Stimulated activated CD4-positive, alpha-beta T cell treated with anti-CD3 and anti-CD28 coated beads, Interleukin-1b, Interleukin-23, amount 100 ng/mL, for 4 hours (primary cell): ENCODE results near the gene GMDS.
"Not testable (repeated sequence)": the region's sequence is repeated elsewhere in the genome, so short reads cannot be mapped to it uniquely, and the experiment has no call there.

Experiments used
- DNase-seq, 2 donors: peaks; one replicate each; pipeline ENCODE4 v3.0.0-alpha.2; 2020; ENCODE audit warnings: low read depth in 2 of 2

The GMDS gene

DNA sequence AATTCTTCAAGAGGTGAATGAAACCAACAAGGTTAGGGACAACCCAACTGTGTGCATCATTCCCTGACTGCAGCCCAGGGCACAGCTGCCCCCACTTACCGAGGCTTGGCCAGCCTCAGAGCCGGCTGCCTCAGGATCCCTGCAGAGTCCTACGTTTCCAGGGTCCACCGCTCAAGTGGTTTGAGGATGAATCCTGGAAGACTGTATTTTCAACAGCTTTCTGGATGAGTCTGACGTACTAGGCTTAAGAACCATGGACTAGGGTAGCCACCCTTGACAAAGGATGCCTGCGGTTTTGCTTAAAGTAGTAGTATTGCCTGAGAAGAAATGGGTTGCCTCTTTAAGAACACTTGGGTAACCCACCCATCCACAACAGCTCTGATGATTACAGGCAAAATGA is 534.3 kb downstream of the GMDS start:
- no peak for DNase-seq

GRCh38 chr6:1709234-1709641 is 536.2 kb downstream of the GMDS start:
- no peak for DNase-seq

GRCh38 chr6:1708820-1709219 is 536.6 kb downstream of the GMDS start:
- no peak for DNase-seq

DNA sequence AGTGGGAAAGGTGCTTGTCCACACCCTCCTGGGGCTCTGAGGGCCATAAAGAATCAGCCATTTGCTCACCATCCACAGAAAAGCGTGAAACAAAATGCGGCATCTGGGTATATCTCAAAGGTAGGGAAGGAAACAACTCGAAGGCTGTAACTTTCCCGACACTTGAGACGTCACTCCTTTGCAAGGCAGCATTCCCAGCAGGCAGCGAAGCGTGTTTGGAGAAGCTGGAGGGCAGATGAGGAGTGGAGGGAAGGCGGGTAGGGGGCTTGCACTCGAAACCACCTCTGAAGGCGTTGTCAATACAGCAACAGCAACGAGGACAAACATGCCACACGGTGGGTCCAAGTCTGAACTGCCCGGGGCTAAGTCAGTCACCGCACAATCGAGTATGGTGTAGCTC is 537.3 kb downstream of the GMDS start:
- DNase-seq, result no peak

- no peak for DNase-seq
These were observed 539.8 kb downstream of the GMDS start for GRCh38 chr6:1705630-1706029.

DNA sequence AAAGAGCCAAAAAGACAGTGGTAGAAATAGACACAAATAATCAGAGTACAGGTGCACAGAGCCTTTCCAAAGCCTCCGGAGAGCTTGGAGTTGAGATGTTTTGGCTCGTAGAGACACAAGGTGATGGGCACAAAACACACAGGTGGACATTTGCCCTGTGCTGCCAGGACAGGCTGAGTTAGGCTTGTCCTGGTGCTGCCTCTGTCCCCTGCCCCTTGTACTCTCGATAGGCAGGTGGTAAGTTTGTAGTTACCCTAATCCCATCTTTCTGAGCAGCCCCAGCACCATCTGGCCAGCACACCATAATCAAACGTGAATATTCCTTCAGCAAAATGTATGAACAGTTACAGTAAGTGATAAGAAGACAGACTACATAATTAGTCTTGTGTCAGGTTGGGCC is 540.2 kb downstream of the GMDS start:
- DNase-seq, result no peak

GRCh38 chr6:1704711-1705110 is 540.7 kb downstream of the GMDS start:
- no peak for DNase-seq

- no peak for DNase-seq
These were observed 541.5 kb downstream of the GMDS start for GRCh38 chr6:1703923-1704322.

GRCh38 chr6:1703091-1703855 is 542.1 kb downstream of the GMDS start:
- DNase-seq, result no peak

GRCh38 chr6:1702580-1703051 is 542.8 kb downstream of the GMDS start:
- no peak for DNase-seq

DNA sequence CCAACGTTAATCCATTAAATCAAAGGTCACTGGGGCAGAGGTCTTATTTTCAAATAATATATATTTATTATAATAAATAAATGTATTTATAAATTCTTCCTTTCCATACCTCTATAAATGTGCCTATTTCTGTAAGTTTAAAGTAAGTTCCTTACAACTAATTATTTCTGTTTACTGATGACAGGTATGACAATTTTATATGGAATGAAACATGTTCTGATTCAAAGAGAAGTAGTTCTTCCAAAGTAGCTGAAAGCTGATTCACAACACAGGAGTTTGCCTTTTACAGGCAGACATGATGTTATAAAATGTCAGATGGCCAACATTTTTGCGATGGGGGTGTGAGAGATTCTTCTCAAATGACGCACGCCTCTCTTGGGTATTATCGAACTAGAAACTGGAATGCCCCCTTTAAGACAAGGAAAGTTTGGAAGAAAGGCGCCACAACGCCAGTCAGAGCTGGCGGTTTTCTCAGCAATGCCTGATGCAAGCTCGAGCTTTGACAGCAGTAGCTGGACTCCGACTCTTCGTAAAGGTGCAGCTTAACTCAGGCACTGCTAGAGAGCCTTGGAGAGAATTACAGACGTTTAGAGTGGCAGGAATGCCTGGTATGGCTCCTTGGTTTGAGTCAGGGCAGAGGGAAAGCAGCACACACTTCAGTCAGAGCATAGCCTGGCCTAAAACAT is 543.6 kb downstream of the GMDS start:
- DNase-seq, result no peak

DNA sequence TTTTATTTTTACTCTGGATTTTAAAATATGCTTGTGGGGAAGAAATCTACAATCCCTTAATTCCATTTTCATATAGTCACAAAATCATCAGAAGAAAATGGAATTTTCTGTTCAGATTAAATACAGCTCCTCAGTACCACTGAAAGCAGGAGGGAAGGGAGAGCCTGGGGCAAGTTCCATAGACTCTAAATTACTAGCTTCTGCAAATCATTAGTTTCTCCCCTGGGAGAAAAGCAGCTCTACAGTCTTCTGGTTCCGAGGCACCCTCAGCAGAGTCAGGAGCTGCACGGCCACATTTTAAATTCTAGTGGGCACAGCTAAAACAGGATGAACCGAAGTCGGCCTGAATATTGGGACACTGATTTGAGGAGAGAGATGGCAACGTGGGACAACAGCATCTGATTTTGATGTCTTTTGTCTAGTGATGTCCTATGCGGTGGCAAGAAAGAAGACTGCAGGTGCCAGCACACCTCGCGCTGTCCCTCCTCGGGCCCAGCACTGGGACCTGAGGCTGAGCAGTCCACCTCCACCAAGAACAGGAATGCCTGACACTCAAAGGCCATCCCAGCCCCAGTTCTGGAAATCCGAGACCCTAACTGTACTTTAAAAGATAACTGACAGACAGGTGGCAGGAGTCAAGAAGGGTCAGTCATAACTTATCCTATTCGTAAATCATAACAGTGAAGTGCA is 545.0 kb downstream of the GMDS start:
- no peak for DNase-seq

DNA sequence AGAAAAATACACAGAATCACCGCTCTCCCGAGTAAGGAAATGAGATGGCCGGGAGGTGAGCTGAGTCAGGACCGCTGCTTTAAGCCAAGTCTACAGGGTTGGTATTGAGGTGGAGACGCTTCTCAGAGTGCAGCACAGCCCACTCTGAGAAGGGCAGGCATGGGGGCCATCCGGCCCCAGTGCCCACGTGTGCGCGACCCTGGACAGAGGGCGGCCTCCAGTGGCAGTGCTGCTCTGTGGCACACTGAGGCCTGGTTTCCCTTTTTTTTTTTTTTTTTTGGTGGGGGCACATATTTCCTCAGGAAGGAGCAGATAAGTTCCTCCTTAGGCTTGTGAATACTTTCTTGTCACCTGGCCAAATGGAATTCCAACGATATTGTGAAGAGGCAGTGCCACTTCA is 546.9 kb downstream of the GMDS start:
- DNase-seq, result no peak

- DNase-seq, result no peak
These were observed 547.6 kb downstream of the GMDS start for GRCh38 chr6:1697688-1698351.

DNA sequence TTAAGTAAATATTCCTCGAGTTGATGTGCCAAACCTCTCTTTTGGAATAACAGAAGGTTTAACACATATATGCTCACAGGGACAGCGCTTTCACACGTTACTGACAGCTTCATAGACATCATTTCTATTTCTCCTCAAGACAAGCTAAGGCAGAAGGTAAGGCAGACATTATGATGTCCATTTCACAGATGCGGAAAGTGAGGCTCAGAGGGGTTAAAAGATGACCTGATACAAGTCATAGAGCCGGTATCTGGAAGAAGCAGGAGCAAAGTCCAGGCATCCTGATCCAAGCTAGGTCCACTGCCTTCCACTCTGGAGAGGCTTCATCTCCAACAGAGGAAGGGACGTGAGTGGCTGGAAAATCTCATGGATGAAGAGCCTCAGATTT is 548.9 kb downstream of the GMDS start:
- no peak for DNase-seq

DNA sequence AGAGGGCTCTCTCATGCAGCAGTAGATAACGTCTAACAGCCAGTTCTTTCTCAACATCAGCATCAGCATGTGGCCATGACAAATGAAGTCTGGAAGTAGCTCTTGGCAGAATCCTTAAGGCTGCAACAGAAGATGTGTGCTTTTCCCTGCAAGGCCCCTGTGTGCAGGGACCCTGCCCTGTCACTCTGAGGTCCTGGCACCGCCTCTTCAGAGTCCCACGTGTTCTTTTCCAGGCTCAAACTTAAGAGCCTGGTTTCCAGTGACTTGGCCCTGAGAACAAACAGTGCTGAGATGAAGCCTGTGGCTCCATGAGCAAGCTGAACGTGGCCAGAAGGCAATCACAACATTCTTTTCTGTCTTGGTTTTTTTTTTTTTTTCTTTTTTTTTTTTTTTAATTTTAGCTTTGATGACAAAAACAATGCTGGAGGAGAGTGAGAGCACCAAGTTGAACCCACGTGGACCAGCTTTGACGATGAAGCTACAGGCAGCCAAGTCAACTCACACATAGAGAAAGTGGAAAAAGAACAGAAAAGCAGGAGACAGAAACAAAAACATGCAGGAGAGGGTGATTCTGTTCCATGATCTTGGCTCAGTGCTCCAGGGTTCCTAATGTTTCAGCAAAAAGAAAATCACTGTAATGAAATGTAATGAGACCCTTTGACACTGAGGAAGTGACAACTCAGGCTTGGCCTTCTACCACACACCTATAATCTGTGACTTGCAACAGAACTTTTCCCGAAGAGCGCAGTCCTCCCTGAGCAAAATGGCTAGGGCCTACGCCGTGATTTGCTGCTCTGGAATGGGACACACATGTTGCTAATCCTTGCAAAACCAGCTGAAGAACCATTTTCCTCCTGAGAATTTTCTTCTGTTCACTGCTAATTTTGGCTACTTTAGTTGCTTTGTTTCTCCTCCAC is 549.6 kb downstream of the GMDS start:
- no peak for DNase-seq

DNA sequence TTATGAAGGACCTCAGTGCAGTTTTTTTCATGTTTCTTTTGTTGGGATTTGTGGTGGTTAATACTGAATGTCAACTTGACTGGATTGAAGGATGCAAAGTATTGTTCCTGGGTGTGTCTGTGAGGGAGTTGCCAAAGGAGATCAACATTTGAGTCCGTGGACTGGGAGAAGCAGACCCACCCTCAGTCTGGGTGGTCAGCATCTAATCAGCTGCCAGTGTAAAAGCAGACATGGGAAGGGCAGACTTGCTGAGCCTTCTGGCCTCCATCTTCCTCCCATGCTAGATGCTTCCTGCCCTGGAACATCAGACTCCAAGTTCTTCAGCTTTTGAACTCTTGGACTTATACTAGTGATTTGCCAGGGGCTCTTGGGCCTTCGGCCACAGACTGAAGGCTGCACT is 553.6 kb downstream of the GMDS start:
- DNase-seq, result not testable (repeated sequence)

DNA sequence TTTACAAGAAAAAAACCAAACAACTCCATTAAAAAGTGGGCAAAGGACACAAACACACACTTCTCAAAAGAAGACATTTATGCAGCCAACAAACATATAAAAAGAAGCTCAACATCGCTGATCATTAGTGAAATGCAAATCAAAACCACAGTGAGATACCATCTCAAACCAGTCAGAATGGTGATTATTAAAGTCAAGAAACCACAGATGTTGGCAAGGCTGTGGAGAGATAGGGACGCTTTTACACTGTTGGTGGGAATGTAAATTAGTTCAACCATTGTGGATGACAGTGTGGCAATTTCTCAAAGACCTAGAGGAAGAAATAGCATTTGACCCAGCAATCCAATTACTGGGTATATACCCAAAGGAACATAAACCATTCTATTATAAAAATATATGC is 554.7 kb downstream of the GMDS start:
- not testable (repeated sequence) for DNase-seq

DNA sequence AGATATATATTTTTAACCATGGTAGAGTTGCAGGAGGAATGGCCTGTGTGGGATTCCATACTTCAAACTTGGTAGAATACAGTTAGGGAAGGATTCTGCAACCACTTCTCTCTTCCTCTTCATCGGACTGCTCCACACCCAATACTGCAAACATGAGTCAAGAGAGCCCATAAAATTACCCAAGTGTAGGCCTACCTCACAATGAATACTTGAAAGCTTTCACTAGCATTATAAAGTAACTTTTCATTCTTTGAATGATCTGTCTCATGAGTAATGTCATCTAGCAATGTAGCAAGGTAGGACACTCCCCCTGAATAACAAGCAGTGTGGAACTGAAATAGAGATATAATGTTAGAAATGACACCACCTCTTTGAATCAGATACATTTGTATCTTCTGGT is 556.3 kb downstream of the GMDS start:
- no peak for DNase-seq

DNA sequence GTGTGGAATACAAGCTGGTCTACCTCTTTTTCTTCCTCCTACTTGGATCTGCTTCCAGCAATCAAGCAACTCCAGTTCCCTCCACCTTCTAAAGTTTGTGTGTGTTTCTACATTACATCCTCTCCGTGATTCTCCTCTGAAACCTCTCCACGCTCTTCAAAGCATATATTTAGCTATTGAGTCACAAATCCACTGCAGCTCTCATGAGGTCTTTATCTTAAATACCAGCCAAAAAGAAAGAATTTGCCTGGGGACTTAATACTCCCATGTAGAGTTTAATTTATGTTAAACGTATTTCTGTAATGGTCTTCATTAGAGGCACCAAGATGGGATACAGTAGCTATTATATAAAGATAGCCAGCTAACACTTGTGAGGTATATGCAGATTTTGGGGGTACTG is 557.0 kb downstream of the GMDS start:
- no peak for DNase-seq

GRCh38 chr6:1687402-1687801 is 558.0 kb downstream of the GMDS start:
- DNase-seq, result no peak
